H9 (cell line): ENCODE results near the gene MAD1L1. TPM values are rescaled to one million over a fixed set of nuclear protein-coding genes. Genes with fewer than 3 reads are reported as not detected.
"Not testable (repeated sequence)": the region's sequence is repeated elsewhere in the genome, so short reads cannot be mapped to it uniquely, and the experiment has no call there.

Experiments used
- DNase-seq: peaks from one replicate; pipeline ENCODE4 v3.0.0-alpha.2; 2017
- H2AFZ ChIP-seq: one replicate; pipeline ENCODE4 v1.6.1; 2013; ENCODE audit warnings: mild to moderate bottlenecking, low read length, control low read depth, moderate library complexity
- H2AK5ac ChIP-seq: 2 replicates; pipeline ENCODE4 v1.6.1; 2013; ENCODE audit warnings: low read length, control low read depth, mixed read lengths; ENCODE audit not compliant: insufficient read length
- H2BK120ac ChIP-seq: one replicate; pipeline ENCODE4 v1.6.1; 2013; ENCODE audit warnings: low read depth, mild to moderate bottlenecking, low read length, control low read depth, inconsistent platforms; ENCODE audit not compliant: poor library complexity, severe bottlenecking
- H2BK12ac ChIP-seq: 2 replicates; pipeline ENCODE4 v1.6.1; 2013; ENCODE audit warnings: low read length, control low read depth, mixed read lengths, low read depth; ENCODE audit not compliant: insufficient read length
- H2BK15ac ChIP-seq: 2 replicates; pipeline ENCODE4 v1.6.1; 2013; ENCODE audit warnings: low read depth, low read length, control low read depth
- H2BK20ac ChIP-seq: one replicate; pipeline ENCODE4 v1.6.1; 2013; ENCODE audit warnings: low read depth, mild to moderate bottlenecking, low read length, control low read depth, inconsistent platforms; ENCODE audit not compliant: poor library complexity, severe bottlenecking
- H2BK5ac ChIP-seq: 2 replicates; pipeline ENCODE4 v1.6.1; 2013; ENCODE audit warnings: low read length, control low read depth, mixed read lengths; ENCODE audit not compliant: insufficient read length
- H3K14ac ChIP-seq: 2 replicates; pipeline ENCODE4 v1.6.1; 2013; ENCODE audit warnings: low read length, control low read depth; ENCODE audit not compliant: insufficient read depth
- H3K18ac ChIP-seq: 2 replicates; pipeline ENCODE4 v1.6.1; 2013; ENCODE audit warnings: low read depth, mild to moderate bottlenecking, mixed read lengths, low read length, control low read depth; ENCODE audit not compliant: insufficient read length
- H3K23ac ChIP-seq: 2 replicates; pipeline ENCODE4 v1.6.1; 2013; ENCODE audit warnings: low read length, control low read depth, mixed read lengths, low read depth; ENCODE audit not compliant: insufficient read length
- H3K23me2 ChIP-seq: 2 replicates; pipeline ENCODE4 v1.6.1; 2013; ENCODE audit warnings: low read depth, mild to moderate bottlenecking, mixed read lengths, low read length, control low read depth; ENCODE audit not compliant: insufficient read length, poor library complexity, severe bottlenecking
- H3K27ac ChIP-seq: 2 replicates; pipeline ENCODE4 v1.5.1; 2013; ENCODE audit warnings: low read length, control low read depth, mixed read lengths, low read depth; ENCODE audit not compliant: insufficient read length
- H3K27me3 ChIP-seq: 2 replicates; pipeline ENCODE4 v1.6.1; 2013; ENCODE audit warnings: low read length, control low read depth, inconsistent platforms; ENCODE audit not compliant: insufficient read depth
- H3K4ac ChIP-seq: 2 replicates; pipeline ENCODE4 v1.6.1; 2013; ENCODE audit warnings: low read depth, mild to moderate bottlenecking, control low read depth, inconsistent platforms, low read length, moderate library complexity
- H3K4me1 ChIP-seq: 2 replicates; pipeline ENCODE4 v1.6.1; 2013; ENCODE audit warnings: low read length, control low read depth, inconsistent platforms; ENCODE audit not compliant: insufficient read depth
- H3K4me2 ChIP-seq: 2 replicates; pipeline ENCODE4 v1.6.1; 2013; ENCODE audit warnings: low read length, control low read depth, mixed read lengths; ENCODE audit not compliant: insufficient read length, insufficient read depth
- H3K56ac ChIP-seq: 2 replicates; pipeline ENCODE4 v1.6.1; 2013; ENCODE audit warnings: low read depth, mild to moderate bottlenecking, mixed read lengths, low read length, control low read depth; ENCODE audit not compliant: insufficient read length
- H3K79me1 ChIP-seq: 2 replicates; pipeline ENCODE4 v1.6.1; 2013; ENCODE audit warnings: low read depth, mild to moderate bottlenecking, moderate library complexity, low read length, control low read depth, inconsistent platforms; ENCODE audit not compliant: insufficient read depth, poor library complexity, severe bottlenecking
- H3K79me2 ChIP-seq: 2 replicates; pipeline ENCODE4 v1.6.1; 2013; ENCODE audit warnings: low read length, control low read depth, inconsistent platforms; ENCODE audit not compliant: insufficient read depth
- H3K9ac ChIP-seq: 2 replicates; pipeline ENCODE4 v1.6.1; 2013; ENCODE audit warnings: low read length, control low read depth, mixed read lengths; ENCODE audit not compliant: insufficient read length; ENCODE audit errors: extremely low read depth
- H3K9me3 ChIP-seq: one replicate; pipeline ENCODE4 v1.6.1; 2013; ENCODE audit warnings: low read depth, low read length, inconsistent platforms; ENCODE audit not compliant: control insufficient read depth
- H3T11ph ChIP-seq: one replicate; pipeline ENCODE4 v1.6.1; 2013; ENCODE audit warnings: mild to moderate bottlenecking, low read length, control low read depth, inconsistent platforms
- H4K20me1 ChIP-seq: one replicate; pipeline ENCODE4 v1.6.1; 2013; ENCODE audit not compliant: control insufficient read depth, insufficient read length, insufficient read depth
- H4K5ac ChIP-seq: 2 replicates; pipeline ENCODE4 v1.6.1; 2013; ENCODE audit warnings: low read depth, mild to moderate bottlenecking, mixed read lengths, low read length, control low read depth; ENCODE audit not compliant: insufficient read length
- H4K8ac ChIP-seq: replicated peaks from 2 replicates; pipeline ENCODE4 v1.6.1; 2013; ENCODE audit warnings: low read length, control low read depth, mixed read lengths, low read depth; ENCODE audit not compliant: insufficient read length
- H4K91ac ChIP-seq: 2 replicates; pipeline ENCODE4 v1.6.1; 2013; ENCODE audit warnings: low read depth, mild to moderate bottlenecking, moderate library complexity, mixed read lengths, low read length, control low read depth; ENCODE audit not compliant: insufficient read length
- H3K27ac Mint-ChIP-seq, 3 experiments: 2 replicates in 2 of 3; 3 replicates in 1 of 3; pipeline ENCODE4 v1.8.0; 2020 to 2021; ENCODE audit warnings: mixed read lengths in 3 of 3, mild to moderate bottlenecking in 1 of 3, moderate library complexity in 1 of 3
- H3K27me3 Mint-ChIP-seq: 2 replicates; pipeline ENCODE4 v1.8.0; 2021; ENCODE audit warnings: low read depth, mild to moderate bottlenecking, moderate library complexity, mixed read lengths
- H3K36me3 Mint-ChIP-seq, 3 experiments: 2 replicates in 2 of 3; 3 replicates in 1 of 3; pipeline ENCODE4 v1.8.0; 2020 to 2021; ENCODE audit warnings: low read depth in 3 of 3, mixed read lengths in 3 of 3; ENCODE audit not compliant: insufficient read depth in 1 of 3
- H3K4me1 Mint-ChIP-seq, 2 experiments: 2 replicates each; pipeline ENCODE4 v1.8.0; 2020; ENCODE audit warnings: mixed read lengths in 2 of 2
- H3K4me3 Mint-ChIP-seq, 2 experiments: 2 replicates in 1 of 2; 3 replicates in 1 of 2; pipeline ENCODE4 v1.8.0; 2020 to 2021; ENCODE audit warnings: mild to moderate bottlenecking in 2 of 2, mixed read lengths in 2 of 2, moderate library complexity in 1 of 2
- H3K9me3 Mint-ChIP-seq, 2 experiments: 2 replicates in 1 of 2; 3 replicates in 1 of 2; pipeline ENCODE4 v1.8.0; 2020; ENCODE audit warnings: mild to moderate bottlenecking in 2 of 2, mixed read lengths in 2 of 2, moderate library complexity in 1 of 2
- WGBS: extraction: QIAGEN DNeasy Blood & Tissue Kit; methylation state at CpG from one replicate; pipeline ENCODE4 v1.1.7; 2013; ENCODE audit warnings: missing lambda C conversion rate, low lambda C conversion rate, mixed read lengths; ENCODE audit not compliant: insufficient read length; ENCODE audit errors: extremely low coverage; 5-methylcytosine and 5-hydroxymethylcytosine counted together
- total RNA-seq: library from RNA; stranded (reverse); gene quantifications from 2 replicates; pipeline ENCODE4 v1.2.1, GENCODE V29; 2021

Gene MAD1L1
- total RNA-seq, 1 experiment from 2014 or later, result 39.0 TPM

DNA sequence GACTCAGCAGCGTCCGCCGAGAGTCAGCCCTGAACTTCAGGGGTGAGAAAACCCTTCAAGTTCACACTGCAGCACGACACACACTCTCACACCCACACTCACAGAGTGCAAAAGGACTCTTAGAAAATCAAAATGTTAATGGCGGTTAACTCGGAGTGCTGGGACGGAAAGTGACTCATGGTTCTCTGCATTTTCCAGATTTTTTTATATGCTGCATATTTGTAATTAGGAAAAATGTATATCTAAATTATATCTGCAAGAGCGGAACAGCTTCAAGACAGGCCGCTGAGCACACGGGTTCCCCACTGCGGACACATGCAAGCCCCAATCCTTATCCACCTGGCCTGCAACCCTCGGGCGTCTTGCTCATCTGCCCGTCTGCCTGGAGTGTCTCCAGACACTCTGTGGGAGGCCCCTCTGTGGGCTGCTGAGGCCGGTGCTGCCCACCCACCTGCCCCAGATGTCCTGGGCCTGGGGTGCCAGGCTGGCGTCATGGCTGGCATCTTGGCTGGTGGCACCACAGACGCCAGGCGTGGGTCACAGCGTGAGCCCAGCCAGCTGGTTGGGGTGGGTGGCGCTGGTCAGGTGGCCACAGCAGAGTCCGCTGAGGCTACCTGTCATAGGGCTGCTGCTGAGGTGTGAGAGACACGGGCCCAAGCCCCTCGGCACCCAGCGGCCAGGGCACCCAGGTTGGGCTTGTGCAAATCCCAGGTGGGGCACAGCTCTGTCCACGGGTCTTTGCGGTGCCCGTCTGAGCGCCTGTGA is 407.7 kb downstream of the MAD1L1 start:
- peaks cover 5 to 10% (median 5%) of the 10 kb centered on the region in 3 experiments; a peak in 5 of 7 replicates for H3K36me3 Mint-ChIP-seq
- not testable (repeated sequence) for H4K8ac ChIP-seq, H3K4me2 ChIP-seq, H2AK5ac ChIP-seq, H3K23ac ChIP-seq, H2BK12ac ChIP-seq, H3K79me1 ChIP-seq, H3K27me3 Mint-ChIP-seq, H3K4me1 ChIP-seq, H3K27me3 ChIP-seq, H2BK120ac ChIP-seq, H3K27ac Mint-ChIP-seq, H2BK5ac ChIP-seq, H3K9me3 Mint-ChIP-seq, H4K20me1 ChIP-seq, H3K9ac ChIP-seq, H3K18ac ChIP-seq, H2AFZ ChIP-seq, H2BK15ac ChIP-seq, H4K5ac ChIP-seq, H3K27ac ChIP-seq, H3K23me2 ChIP-seq, H3K14ac ChIP-seq, H3K4ac ChIP-seq, H3K9me3 ChIP-seq, H3T11ph ChIP-seq, H3K56ac ChIP-seq, H3K79me2 ChIP-seq, H3K4me1 Mint-ChIP-seq, H4K91ac ChIP-seq, H3K4me3 Mint-ChIP-seq, H2BK20ac ChIP-seq
- DNase-seq, result peak; percentile 22
- WGBS, result no CpG with 5 or more reads among the region's 28 CpGs

DNA sequence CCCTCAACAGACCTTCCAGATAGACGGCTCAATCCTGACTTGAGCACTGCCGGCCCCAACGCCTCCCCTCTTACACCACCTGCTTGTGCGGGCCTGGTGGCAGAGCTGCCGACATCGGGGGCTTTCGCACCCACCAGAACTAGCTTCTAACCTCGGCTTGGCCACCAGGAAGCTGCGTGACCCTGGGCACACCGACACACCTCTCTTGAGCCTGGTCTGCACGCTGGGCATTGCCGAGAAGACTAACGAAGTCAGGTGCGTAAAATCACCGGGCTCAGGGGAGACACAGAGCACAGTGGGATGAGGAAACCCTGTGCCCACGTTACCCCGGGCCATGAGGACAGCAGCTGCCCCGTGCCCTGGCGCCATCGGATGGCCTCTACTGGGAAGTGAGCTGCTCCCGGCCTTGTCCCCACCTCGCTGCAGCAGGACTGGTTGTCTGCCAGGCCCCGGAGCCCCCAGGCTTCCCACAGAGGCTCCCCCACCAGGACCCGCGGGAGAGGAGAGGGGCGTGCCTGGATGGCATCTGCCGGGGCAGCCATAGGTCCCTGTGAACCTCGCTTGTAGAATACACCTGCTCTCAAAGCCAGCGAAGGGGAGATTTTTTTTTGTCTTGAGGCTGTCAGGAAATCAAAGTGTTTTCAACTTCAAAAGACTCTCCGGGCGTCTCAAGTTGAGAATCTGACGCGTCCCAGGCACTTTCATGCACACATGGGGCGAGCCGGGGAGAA is 408.4 kb downstream of the MAD1L1 start:
- H3K23ac ChIP-seq, H4K20me1 ChIP-seq, H3K56ac ChIP-seq, H3K23me2 ChIP-seq, H2BK5ac ChIP-seq, H2BK15ac ChIP-seq, H4K8ac ChIP-seq, H3K18ac ChIP-seq, H3T11ph ChIP-seq, H2BK20ac ChIP-seq, H3K79me1 ChIP-seq, H3K9me3 ChIP-seq, H3K4me3 Mint-ChIP-seq, H3K9ac ChIP-seq, H3K4me1 Mint-ChIP-seq, H2BK12ac ChIP-seq, H3K27me3 Mint-ChIP-seq, H3K9me3 Mint-ChIP-seq, H4K91ac ChIP-seq, H2AFZ ChIP-seq, H4K5ac ChIP-seq, H2BK120ac ChIP-seq, H2AK5ac ChIP-seq, H3K4ac ChIP-seq, H3K4me1 ChIP-seq, H3K4me2 ChIP-seq, H3K27ac ChIP-seq, H3K36me3 Mint-ChIP-seq, H3K14ac ChIP-seq, H3K79me2 ChIP-seq, H3K27me3 ChIP-seq: not testable (repeated sequence)
- no CpG with 5 or more reads among the region's 35 CpGs for WGBS
- peak; percentile 22 for DNase-seq
- peak overlapping the region in 1 of 3 experiments; percentile 60; a peak in 1 of 7 replicates for H3K27ac Mint-ChIP-seq
